GM21360 (cell line): ENCODE measurements around the gene SEC31A.
"Not testable (repeated sequence)": the region's sequence is repeated elsewhere in the genome, so short reads cannot be mapped to it uniquely, and the experiment has no call there.

Source experiments
- ATAC-seq: cut with Tn5 transposase; IDR thresholded peaks from one replicate; pipeline ENCODE4 v1.9.1; 2021; ENCODE audit warnings: mild to moderate bottlenecking, moderate library complexity; ENCODE audit not compliant: unreplicated experiment

The SEC31A gene

DNA sequence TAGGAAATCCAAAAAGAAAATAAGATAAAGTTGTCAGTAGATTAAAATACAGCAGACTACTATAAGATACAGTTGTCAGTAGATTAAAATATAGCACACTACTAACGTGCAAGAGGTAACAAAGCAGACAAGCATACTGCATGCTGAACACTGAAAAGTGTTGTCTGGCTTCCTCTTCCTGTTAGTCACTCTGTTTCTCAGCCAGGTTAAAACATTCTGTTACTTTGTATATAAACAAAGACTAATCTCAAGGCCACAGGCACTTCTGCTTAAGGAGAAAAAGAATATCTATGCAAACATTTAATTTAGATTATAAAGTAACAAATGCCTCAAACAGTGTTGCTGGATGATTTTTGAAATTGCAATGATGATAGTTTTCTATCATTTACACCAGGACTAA is 51.3 kb downstream of the SEC31A start:
- no peak for ATAC-seq

DNA sequence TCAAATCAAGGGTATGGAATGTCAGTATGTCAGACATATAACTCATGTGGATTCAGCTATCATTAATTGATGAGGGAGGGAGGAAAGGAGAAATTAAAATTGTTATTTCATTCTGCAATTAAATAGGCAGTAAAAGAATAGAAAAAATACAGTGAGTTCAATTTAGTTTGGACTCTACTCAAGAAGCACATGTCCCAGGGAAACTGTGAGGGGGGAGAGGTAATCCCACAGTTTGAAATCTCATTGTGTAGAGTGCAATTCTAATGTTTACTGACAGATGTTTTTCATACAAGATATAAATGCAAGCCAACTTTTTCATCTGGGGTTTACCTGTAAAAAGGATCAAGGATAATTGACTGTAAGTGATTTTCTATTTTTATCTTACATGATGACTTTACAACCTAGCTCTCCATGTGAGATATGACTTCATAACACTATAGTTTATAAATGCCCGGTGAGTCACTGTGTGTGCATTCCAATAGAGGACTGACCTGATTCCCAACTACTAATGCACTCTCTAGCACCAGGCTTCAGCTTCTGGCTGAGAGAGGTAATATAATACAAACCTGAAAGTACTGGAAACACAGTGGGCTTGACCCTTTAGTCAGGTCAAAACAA is 57.1 kb downstream of the SEC31A start:
- ATAC-seq, result no peak

DNA sequence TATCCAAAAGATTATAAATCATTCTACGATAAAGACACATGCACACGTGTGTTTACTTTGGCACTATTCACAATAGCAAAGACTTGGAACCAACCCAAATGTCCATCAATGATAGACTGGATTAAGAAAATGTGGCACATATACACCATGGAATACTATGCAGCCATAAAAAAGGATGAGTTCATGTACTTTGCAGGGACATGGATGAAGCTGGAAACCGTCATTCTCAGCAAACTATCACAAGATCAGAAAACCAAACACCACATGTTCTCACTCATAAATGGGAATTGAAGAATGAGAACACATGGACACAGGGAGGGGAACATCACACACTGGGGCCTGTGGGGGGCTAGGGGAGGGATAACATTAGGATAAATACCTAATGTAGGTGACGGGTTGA is 57.9 kb downstream of the SEC31A start:
- not testable (repeated sequence) for ATAC-seq

DNA sequence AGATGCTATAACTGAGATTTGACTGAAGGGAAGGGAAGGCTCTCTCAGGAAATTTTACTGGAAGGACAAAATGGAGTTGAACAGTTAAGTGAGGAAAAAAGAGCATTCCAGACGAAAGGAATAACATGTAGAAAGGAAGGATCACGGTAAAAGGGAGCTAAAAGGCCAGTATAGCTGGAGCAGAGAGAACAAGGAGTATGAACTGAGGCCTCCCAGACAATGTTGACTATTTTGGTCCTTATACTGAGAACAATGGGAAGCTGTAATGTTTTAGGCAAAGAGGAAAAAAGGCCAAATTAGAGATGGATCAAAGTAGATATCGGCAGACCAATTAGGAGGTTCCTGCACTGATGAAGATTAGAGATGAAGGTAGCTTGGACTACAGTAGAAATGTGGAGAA is 65.5 kb downstream of the SEC31A start:
- no peak for ATAC-seq

DNA sequence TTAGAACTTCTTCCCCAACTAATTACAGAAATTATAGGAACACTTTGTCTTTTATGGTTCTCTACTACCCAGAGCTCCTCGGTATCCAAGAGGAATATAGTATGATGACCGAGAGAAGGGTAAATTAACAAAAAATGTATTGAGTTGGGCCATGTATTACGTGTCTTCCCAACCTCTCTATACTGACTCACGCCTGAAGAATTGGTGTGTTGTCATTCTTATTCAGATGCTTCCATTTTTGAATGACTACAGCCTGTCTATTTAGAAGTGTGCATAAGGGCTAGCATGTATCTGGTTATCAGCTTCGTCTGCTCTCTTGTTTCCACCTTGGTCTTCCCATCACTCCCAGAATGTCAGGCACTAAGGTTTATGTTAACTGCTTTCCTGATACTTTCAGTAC is 67.9 kb downstream of the SEC31A start:
- no peak for ATAC-seq

DNA sequence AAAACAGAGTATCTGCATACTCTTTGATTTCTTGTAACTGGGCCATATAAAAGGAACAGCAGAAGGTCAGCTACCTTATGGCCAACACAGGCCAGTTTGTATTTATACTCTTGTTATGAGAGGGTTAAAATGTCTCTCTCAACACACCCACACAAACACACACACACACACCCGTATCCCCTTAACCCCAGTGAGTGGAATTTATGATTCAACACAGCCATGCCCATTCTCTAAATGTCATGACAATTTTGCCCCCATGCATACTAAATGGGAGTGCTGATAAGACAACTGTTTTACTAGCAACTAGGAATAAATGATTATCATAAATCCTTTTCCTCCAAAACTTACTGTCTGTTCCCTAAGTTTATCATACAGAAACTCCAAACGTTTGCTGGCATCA is 70.3 kb downstream of the SEC31A start:
- no peak for ATAC-seq

DNA sequence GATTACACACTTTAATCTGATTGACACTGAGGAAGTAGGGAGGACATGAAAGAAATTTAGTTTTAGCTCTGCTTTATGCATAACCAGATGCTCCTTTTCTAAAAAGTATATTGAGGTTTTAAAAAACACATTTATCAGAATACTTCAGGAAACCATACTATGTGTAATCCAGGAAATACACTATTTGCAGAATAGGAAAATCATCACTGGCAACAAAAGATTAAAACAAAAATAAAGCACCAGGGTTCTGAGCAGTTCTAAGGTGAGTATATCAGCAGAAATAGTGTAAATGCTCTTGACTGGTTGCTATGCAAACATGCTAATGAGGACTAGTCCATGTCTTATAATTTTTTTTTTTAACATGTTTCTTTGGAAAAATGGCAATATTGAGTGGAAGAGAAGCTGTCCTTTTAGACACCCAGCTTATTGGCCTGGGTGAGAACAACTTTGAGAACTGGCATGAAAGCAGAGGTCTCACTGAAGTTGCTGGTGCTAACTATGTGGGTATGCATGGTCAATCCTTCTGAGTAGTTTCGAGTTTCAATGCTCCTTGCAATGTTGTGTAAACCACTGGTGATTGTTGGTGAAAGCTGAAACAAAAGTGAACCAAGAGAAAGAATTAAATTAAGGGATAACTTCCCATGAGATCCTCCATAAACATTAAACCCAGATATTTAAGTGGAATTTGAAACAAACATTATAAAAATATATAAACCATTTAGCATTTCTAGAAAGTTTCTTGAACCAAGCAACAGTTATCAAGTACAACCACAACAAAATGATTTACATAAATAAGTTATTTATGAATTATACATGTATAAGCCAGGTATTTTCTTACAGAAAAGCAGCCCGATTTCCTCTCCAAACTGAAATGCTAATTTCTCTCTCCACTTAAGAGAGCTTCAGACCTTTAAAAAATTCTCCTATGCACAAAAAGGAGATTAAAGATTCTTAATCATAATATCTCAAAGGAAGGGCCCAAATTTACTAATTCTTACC is 72.0 kb downstream of the SEC31A start:
- no peak for ATAC-seq

DNA sequence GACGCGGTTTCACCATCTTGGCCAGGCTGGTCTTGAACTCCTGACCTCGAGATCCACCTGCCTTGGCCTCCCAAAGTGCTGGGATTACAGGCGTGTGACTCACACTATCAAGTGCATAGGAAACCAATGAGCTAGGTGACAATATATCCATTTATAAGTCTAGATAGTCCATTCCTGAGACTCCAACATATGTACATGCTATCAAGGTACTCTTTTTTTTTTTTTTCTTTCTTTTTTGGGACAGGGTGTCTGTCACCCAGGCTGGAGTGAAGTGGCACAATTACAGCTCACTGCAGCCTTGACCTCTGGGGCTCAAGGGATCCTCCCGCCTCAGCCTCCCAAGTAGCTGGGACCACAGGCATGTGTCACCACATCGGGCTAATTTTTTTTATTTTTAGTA is 74.1 kb downstream of the SEC31A start:
- not testable (repeated sequence) for ATAC-seq

DNA sequence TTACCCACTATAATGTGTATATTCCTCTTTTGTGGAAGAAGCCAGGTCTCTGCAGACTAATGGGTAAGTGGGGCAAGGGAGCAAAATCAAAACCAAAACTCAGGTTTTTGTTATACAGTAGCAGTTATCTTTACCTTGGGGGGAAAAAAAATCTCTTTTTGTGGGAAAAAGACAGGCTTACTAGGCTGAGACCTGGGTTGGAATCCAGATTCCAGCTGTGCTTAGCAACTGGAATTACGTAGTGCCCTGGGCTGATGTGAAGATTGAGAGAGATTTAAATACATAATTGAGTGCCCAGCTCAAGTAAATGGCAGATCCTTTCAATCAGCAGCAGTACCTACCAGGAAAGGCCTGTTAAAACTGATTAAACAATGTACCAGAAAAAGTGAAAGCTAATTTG is 76.9 kb downstream of the SEC31A start:
- no peak for ATAC-seq

DNA sequence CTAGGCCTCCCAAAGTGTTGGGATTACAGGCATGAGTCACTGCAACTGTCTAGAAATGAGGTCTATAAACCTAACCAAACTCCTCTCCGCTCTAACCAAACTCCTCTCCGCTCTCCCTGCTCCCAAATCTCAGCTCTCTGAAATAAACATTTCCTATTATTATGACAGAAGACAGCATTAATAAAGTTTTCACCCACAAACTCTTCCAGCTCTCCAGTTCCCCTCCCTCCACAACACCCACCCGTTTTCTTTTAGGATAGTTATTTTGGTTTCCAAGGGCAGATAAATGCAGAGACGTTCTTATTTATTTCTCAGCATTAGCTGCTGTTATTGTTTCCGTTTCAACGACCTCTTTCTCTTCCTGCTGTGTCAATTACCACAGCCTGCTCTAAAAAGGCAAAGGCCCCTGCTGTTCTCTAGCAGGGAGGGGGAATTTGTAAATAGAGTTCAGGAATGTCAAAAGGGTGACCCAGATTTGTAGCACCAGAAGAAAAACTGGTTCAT is 79.1 kb downstream of the SEC31A start:
- ATAC-seq, result no peak

DNA sequence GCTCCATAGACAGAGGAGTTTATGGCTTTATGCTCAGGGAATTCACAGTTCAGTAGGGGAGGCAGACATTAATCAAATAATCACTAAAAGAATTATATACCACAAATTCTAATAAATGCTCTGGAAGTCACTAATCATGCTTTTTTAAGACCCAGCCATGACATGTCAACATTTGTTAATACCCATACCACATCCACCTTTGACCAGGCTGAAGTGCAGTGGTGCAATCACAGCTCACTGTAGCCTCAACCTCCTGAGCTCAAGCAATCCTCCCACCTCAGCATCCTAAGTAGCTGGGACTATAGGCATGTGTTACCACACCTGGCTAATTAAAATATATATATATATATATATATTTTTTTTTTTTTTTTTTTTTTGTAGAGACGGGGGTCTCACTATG is 79.6 kb downstream of the SEC31A start:
- no peak for ATAC-seq

DNA sequence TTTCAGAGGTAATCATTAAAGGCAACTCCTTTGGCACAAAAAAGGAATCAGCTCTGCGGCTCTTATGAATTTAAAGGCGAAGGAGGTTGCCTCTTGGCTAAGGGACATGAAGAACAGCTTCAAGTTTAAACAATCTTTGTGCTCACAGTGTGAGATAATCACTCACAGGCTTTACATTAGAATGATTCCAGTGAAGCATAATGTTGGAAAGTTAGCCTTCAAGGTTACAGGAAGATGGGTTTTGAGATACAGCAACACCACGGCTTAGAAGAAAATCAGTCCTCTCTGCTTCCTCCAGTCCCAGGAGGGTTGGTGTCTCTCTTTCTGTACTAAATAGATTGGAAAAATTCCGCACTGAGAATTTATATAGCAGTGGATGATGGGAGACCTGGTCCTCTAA is 80.8 kb downstream of the SEC31A start:
- no peak for ATAC-seq

DNA sequence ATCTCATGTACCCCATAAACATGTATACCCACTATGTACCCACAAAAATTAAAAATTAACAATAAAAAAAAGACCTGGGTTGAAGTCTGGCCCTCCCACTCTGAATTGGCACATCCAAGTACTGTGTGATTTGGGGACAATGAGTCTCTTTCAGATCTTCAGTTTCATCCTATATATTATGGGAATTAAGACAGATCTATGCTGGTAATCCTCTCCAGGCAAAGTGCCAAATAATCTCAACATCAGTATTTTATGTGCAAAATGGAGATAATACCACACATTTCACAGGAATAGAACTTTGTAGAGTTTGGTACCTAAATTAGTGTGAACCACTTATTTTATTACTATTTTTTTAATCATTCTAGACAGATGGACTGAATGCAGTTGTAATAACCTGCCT is 81.3 kb downstream of the SEC31A start:
- no peak for ATAC-seq

DNA sequence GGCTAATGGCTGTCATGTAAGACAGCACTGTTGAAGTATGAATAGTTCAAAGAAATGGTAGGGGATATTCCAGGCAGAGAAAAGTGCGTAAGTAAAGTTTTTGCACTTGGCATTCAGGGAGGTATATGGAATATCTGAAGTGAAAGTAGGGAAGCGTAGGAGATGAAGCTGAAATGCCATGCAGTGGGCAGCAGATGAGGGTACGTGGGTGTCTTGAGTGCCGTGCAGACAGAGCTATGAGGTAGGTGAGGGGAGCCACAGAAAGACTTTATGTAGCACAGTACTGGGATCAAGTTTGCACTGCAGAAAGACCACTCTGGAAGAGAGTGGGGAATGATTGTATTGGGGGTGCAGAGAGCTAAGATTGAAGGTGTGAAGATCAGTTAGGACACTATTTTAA is 87.2 kb downstream of the SEC31A start:
- no peak for ATAC-seq

DNA sequence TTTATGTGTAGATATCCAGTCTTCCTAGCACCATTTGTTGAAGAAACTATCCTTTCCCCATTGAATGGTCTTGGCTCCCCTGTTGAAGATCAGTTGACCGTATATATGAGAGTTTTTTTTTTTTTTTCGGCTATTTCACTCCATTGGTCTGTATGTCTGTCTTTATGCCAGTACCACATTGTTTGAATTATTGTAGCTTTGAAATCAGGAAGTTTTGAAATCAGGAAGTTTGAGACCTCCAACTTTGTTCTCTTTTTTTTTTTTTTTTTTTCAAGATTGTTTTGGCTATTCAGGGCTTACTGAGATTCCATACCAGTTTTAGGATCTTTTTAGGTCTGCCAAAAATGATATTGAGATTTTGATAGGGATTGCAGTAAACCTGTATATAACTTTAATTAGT is 88.0 kb downstream of the SEC31A start:
- no peak for ATAC-seq

DNA sequence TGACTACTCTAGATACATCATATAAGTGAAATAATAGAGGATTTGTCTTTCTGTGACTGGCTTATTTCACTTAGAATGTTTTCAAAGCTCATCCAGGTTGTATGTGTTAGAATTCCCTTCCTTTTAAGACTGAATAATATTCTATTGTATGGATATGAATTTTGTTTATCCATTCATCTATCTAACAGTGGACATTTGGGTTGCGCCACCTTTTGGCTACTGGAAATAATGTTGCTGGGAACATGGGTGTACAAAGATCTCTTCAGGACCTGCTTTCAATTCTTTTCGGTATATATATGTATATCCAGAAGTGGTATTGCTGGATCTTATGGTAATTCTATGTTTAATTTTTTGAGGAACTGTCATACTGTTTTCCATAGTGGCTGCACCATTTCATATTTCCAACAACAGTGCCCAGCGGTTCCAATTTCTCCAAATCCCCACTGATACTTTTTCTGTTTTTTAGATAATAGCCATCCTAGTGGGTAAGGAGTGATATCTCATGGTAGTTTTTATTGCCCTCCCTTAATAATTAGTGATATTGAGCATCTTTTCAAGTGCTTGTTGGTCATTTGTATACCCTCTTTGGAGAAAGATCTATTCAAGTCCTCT is 88.9 kb downstream of the SEC31A start:
- ATAC-seq, result no peak

DNA sequence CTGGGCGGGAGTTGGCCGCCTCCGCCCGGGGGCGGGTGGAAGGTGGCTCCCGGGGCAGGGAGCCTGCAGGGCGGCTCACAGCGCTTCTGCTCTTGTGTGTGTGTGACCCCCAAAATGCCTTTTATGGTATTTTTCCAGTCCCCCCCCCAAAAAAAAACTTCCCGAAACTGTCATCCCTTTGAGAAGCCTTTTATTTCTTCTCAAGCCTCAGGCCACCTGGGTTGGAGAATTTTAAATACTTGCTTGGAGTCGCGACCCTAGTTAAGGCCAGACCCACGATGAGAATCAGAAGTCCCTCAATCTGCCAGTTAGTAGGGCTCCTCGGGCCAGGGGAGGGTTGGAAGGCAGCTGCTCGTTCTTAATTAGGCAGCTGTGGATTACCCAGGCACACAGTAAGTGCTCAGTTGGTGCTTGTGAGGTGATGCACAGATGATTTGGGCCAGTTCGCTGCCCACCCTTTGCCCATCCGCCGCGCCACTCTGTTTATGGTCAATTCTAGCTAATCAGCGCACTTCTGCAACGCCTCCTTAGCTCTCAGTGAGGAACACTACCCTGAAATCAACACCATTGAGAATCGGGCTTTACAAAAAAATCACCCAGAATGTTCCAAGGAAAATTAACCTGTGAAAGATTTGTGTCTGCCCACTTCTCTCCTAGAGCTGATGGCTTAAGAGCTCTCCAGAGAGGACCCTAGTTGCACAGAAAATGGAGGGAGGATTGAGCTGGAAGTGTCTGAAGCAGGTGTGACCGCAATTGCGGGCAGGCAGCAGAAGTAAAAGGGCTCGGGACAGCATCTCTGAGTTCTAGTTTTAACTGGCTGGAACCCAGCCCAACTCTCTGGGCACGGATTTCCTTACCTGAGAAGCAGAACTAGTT is 91.7 kb downstream of the SEC31A start:
- ATAC-seq, result no peak

DNA sequence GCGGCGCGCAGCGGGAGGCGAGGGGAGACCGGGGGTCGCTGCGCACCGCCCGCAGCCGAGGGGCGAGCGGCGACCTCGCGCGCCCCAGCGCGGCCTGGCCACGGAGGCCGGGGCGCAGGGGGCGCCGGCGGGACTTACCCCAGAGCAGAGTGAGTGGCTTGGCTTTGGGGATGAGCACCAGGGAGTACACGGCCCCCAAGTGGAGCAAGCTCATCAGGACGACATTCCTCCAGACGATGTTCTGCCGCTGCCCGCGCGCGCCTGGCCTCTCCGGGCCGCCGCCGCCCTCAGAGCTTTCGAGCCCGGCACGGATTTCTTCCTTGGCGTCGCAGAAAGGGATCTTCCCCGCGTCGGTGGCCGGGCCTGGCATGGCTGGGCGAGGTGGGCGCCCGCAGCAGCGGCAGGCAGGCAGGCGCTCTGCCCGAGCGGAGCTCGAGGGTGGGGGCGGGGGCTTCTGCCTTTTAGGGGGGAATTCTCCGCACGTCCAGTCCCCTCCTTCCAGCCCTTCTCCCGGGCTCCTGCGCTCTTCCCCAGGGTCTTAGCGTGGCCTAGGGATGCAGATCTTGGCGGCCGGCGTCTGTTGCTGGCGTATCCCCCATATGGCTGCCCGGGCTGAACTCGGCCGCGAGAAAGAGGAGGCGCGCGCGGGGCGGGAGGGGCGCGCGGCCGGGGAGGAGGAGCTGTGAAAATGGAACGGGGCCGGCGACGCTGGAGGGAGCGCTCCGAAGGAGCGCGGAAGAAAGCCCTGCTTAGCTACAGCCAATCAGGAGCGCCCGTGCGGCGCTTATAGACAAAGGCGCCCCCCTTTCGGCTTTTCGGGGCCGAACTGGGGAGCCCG is 92.6 kb downstream of the SEC31A start, which contains the start of gene SCD5:
TSS of gene SCD5 (minus strand) at position 629 of the 838 bp plus-strand sequence. CDS start at position 370, 259 bp downstream.
- peak; percentile 82 for ATAC-seq

DNA sequence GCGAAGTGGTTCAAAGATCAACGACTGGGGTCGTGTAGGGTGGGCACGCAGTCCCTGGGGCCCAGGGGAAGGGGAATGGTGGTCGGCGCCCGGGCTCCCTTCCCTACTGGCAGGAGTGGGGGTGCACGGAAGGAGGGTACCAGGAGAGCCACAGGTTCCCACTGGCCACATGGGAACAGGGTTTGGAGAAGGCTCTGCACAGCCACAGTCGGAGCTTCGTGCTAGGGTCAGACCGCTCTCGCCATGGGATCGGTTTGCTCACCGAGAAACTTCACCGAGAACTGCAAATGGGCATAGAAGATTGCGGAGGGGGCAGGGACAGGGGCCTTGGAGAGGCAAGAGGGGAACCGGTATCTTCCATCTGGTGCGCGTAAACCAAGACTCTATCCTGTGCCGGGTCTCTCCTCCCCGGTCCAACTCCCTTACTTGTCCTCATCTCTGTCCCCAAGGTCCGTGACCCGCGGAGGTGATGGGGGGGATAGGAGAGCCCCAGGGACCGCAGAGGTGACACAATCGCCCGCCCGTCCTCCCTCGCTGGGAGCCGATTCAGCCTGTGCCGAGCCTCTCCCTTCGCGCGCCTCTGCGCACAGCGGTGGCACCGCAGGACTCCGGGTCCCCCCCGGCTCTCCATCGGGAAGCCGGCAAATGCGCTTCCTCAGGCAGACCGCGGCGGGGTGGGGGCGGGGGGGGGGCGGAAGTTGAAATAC is 93.4 kb downstream of the SEC31A start:
- ATAC-seq, result no peak
